Measurements from ENCODE around the gene AGPAT4.

The AGPAT4 gene

DNA sequence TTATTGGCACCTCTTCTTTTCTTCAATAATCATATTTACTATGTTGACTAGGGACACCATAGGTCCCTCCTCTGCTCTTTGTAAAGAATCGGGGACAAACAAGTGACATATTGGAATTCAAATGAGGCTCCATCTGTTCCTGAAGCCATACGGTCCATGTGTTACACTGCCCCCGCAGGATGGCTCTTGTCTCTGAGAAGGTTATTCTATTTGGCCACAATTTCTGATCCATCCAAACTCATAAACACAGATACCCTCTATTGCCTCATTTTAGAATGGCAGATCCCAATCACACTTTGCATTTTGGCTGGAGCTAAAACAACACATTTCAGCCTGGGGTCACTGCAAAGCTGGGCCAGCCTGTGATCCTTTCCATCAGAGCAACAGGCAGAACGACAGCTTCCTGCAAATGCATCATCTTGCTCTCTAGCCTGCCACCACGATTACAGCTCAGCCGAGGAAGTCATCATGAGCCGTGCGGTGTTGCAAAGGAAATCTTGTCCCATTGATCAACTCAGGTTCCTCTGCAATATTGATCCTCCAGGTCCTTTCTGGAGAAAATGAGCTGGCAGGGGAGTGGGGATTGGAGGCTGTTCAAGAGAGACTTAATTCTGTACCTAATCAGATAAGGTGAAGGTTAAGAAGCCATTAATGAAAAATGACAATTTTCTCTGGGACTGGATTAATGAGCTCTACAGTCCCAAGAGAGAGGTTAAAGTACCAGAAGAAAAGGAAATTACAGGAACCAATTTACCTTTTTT, 73.1 kb downstream of the AGPAT4 start:
- no peak for DNase-seq (ENCODE audit: low spot score)
- TF ChIP-seq, protein P1, sequence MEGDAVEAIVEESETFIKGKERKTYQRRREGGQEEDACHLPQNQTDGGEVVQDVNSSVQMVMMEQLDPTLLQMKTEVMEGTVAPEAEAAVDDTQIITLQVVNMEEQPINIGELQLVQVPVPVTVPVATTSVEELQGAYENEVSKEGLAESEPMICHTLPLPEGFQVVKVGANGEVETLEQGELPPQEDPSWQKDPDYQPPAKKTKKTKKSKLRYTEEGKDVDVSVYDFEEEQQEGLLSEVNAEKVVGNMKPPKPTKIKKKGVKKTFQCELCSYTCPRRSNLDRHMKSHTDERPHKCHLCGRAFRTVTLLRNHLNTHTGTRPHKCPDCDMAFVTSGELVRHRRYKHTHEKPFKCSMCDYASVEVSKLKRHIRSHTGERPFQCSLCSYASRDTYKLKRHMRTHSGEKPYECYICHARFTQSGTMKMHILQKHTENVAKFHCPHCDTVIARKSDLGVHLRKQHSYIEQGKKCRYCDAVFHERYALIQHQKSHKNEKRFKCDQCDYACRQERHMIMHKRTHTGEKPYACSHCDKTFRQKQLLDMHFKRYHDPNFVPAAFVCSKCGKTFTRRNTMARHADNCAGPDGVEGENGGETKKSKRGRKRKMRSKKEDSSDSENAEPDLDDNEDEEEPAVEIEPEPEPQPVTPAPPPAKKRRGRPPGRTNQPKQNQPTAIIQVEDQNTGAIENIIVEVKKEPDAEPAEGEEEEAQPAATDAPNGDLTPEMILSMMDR (IDR thresholded peaks at IDR 0.05), result no peak
- H3K4me3 ChIP-seq, result no peak overlapping the region
- H3K27ac ChIP-seq, result no peak overlapping the region

DNA sequence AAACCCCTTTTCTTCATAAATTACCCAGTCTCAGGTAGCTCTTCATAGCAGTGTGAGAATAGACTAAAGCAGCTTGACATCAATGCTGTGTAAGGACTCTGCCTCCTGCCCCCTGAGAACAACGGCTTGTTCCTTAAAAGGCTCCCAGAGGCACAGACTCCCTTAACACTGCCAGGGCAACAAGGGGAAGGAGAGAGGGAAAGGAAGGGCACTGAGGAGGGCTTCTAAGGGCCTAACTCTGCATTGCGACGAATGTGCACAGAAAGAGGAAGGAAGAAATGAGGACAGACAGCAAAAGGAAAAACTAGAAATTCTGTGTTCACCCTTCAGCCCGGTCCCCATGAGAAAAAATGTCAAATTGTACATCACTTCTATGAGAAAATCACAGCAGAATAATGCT, 74.0 kb downstream of the AGPAT4 start:
- H3K27ac ChIP-seq, result no peak overlapping the region
- DNase-seq (ENCODE audit: low spot score), result no peak
- TF ChIP-seq, protein P1 (IDR thresholded peaks at IDR 0.05), result no peak
- no peak overlapping the region for H3K4me3 ChIP-seq

- no peak for DNase-seq (ENCODE audit: low spot score)
- Histone ChIP-seq H3K27ac (no peak overlapping the region), H3K4me3 (no peak overlapping the region)
- TF ChIP-seq, protein P1 (IDR thresholded peaks at IDR 0.05), result no peak
These were observed 74.9 kb downstream of the AGPAT4 start for GRCh38 chr6:161198783-161199460.

DNA sequence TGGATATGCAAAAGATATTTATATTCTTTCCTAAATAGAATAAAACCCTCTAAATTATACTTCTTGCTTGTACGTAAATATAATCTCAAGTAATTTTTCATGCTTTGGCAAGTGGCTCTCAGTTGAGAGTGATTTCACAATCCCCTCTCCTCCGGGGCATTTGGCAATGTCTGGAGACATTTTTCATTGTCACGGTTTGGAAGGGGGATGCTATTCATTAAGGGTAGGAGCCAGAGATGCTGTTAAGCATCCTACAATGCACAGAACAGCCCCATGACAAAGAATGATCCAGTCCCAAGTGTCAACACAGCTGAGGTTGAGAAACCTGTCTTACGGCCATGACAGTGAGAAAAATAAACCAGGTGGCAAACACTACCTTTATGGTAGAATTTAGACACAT, 75.7 kb downstream of the AGPAT4 start:
- H3K4me3 ChIP-seq, result no peak overlapping the region
- no peak for DNase-seq (ENCODE audit: low spot score)
- no peak overlapping the region for H3K27ac ChIP-seq
- TF ChIP-seq, protein P1 (IDR thresholded peaks at IDR 0.05), result no peak

GRCh38 chr6:161195386-161195785, 78.5 kb downstream of the AGPAT4 start:
- DNase-seq (ENCODE audit: low spot score), result no peak
- Histone ChIP-seq H3K4me3 (no peak overlapping the region), H3K27ac (no peak overlapping the region)
- TF ChIP-seq, protein P1 (IDR thresholded peaks at IDR 0.05), result no peak

DNA sequence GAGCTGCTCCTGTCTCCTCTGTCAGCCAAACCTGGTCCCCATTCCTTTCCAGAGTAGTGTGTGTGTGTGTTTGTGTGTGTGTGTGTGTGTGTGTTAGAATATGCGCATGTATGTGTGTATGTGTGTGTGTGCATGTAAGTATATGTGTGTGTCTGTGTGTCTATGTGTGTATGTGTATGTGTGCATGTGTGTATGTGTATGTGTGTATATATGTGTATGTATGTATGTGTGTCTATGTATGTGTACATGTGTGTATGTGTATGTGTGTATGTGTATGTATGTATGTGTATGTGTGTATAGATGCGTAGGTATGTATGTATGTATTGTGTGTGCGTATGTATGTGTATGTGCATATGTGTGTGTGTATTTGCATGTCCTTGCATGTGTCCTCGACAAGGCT, 79.5 kb downstream of the AGPAT4 start:
- TF ChIP-seq, protein P1 (IDR thresholded peaks at IDR 0.05), result no peak
- Histone ChIP-seq H3K27ac (no peak overlapping the region), H3K4me3 (no peak overlapping the region)
- DNase-seq (ENCODE audit: low spot score), result no peak

Measured in coronary artery (tissue), 2 donors.